Brain pericyte (primary cell): ENCODE results near the gene RELL1.

ENCODE experiments used
- DNase-seq: peaks from one replicate; pipeline ENCODE4 v3.0.0-alpha.2; 2012; ENCODE audit warnings: low read depth, low spot score

The RELL1 gene

DNA sequence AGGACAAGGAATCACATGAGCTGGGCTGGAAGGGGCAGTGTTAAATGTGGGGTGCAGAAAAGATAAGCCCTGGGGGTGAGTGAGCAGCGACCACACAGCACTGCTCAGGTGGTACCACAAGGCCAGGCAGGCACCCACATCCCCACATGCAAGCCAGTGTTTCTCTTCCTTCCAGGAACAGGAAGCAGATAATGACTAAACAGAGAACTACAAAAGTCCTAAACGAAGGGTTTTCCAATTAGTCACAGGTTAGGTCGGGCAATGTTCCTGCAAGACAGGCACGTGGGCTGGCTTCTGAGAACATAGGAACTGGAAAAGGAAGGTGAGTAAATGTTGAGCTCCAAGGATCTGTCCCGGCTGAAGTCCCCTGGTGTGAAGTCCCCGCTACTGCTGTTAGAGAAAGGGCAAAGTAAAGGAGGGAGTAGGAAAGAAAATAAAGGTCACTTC, 19.5 kb downstream of the RELL1 start:
- no peak for DNase-seq

DNA sequence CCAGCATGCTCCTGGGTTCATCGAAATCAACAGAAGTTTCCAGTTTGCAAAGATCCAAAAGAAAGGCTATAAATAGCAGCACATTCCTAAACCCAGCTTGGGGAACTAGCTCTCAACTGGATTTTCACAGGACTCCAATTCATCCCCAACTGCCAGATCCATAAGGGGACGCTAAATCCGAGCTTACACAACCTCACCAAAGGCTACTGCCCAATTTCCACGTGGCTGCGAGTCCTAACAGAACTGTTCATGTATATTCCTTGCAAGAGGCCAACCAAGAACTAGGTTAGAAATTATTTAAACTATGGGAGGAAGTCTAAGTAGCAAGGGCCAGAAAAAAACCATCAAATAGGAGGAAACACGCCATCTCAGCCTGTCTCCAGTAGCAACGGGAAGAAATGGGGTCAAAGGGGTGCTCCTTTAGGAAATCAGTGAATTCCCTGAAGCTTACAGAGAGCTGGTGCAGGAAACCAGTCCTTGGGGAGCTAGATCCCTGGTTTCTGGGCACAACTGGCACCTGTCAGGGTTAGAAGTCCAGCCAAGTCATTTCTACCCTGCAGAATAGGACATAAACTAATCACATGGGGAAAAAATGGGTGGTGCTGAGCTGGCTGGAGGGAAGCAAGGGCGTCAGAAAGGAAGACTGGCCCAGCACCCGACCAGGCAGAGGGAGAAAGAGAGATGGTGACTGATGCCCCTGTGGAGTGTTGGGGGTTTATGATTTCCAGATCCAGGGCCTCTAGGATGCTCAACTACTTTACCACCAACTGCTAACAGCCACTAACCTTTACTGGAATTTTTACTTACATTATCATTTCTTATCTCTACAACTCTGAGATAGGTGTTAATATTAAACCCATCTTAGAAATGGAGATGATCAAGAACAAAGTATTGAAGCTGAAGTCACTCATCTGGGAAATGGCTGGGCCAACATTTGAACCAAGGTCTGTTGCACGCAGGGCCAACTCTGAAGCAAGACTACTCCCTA, 20.5 kb downstream of the RELL1 start:
- DNase-seq = no peak

DNA sequence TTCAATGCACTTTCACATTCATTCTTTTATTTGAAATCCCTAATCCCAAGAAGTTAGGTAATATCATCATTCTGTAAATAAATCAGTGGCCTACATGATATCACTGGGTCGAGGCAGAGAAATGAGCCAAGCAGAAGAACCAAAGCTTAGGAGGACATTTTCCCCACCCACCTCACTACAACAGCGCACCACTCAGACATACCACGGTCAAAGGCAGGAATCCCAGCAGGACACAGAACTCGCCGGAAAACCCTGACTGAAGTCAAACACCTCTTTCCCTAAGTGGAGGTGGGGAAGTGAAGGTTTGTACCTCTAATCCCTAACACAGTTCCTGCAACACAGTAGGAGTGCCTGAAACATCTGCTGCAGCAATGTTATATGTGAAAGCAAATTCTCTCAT, 21.5 kb downstream of the RELL1 start:
- DNase-seq = no peak

DNA sequence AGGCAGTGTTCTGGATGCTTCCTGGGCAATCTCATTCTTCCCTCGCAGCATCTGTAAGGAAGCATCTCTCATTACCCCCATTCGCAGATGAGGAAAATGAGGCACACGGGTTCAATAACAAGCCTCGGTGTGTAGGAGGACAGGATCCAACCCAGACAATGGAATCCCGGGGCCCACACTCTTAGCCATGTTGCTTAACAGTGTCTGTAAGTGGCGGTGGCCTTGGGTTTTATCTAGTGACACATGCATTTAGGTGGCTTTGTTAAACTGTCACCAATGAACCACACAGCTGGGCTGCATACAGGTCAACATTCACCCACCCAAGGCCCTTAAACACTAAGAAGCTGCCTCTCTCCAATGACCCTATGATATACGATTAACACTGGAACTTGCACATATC, 22.6 kb downstream of the RELL1 start:
- DNase-seq = no peak

DNA sequence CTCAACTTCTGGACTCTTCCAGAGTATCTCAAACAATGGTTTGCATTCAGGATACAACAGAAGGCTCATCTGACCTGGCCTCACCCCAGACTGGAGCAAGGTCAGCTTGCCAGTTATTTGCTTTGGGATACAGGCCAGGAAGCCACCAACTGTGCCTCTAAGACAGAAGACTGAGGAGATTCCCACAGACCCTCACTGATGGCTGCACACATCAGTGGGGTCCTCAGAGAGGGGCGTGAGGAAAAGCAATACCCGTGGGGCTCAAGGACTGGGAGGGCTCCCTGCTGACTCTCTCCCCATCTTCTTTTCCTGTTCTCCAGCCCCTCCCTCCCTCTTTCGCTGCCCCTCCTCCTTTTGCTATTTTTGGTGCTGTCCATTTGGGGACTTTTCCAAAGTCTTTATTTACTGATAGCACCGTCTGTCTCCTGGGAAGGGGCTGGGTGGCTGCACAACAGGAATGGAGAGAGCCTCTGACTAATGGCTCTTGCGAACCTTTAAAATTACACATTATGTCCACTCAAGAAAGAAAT, 23.2 kb downstream of the RELL1 start:
- DNase-seq = no peak

DNA sequence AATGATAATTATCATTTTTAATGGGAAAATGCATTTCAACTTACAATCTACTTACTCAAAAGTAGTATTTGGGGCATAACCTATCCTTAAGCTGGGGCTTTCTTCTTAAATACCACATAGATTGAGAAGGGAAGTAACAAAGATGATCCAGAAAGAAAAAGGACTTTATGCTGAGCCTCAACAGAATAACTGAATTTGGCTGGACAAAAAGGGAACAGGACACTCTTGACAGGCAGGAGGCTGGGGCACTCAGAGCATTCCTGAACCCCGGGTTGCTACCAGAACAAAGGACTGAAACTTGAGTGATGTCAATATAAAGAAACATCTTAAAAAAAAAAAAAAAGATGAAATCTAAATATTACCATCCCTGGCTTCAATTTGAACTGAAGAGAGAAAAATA, 23.9 kb downstream of the RELL1 start:
- no peak for DNase-seq

DNA sequence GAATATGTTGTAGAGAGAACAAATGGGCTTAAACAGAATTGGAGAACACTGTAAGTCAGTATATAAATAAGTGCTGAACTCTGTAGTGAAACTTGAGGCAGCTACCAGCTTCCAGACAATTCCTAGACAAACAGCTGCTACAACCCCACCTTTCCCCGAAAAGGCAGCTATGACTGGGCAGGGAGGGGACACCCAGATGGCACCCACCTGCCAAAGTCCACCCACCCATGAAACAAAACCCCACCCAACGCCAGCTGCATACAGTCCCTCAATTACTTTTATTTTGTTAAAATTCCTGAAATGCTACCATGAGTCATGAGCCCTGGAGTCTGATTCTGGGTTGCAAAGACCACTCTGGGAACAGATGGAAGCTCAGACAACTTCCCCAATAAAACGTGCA, 24.4 kb downstream of the RELL1 start:
- DNase-seq = no peak

DNA sequence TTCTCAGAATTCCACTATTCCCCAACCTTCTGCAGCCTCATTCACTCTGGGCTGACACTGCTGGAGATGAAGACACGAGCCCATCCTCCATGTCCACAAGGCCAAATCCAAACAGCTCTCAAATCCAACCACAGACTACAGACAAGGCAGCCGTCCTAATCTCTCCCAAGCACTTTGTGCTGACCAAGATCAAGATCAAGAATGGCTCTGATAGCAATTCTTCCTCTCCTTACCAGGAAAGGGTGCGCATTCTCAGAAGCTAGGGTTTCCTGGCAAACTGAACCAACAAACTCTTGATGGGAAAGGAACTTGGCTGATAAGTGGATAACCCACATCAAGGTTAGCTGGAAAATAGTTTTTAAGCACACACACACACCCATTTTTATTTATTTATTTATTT, 26.5 kb downstream of the RELL1 start:
- no peak for DNase-seq

DNA sequence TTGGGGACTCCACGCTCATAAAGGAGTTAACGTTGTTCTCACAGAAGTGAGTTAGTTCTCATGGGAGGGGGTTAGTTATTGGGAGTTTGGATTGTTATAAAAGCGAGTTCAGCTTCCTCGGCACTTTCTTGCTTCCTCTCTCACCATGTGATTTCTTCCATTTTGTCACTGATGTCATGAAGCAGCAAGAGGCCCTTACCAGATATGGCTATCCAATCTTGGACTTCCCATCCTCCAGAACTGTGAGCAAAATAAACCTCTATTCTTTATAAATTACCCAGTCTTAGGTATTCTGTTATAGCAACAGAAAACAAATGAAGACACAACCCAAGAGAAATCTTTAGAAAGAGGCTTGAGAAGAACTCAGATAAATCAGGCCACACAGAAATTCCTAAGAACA, 29.5 kb downstream of the RELL1 start:
- DNase-seq = no peak

DNA sequence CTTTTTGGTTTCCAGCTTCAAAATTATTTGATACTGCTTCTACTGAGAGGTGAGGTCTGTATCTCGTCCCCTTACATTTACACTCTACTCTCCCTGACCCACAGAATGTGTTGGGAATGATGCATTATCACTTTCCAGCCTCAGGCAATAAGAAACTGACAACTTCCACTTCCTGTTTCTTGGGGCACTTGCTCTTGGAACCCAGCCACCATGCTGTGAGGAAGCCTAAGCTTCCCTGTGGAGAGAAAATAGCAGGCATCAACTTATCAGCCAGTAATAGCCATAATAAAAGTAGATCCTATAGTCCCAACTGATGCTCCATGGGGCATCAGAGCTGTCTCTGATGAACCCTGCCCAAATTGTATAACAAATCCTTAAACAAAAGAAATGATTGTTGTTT, 32.6 kb downstream of the RELL1 start:
- no peak for DNase-seq

DNA sequence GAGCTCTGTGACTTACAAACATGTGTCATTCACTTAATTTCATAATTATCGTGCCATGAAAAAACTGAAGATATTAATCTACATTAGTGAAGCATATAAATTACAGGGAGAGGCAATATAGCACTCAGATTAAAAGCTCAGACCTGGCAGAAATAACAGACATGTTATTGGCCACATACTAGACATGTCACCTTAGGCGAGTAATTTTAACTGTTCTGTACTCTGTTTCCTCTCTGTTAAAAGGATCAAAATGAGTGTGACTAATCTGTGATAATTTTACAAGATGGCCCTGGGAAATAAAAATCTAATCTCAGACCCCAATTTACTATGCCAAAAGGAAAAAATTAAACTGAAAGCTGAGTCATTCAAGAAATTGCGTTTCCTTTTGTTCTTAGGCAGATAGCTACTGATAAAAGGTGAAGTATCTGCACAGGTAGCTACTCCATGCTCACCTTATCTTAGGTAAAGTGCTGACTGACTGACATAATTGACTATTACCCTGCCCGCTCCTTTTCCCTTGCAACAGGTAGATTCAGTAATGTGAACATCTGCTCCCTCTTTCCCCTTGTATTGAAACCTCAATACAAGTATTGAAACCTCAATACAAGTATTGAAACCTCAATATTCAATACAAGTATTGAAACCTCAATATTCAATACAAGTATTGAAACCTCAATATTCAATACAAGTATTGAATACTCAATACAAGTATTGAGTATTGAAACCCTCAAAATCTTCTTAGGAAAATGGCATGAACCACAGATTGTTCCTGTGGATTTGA, 33.2 kb downstream of the RELL1 start:
- DNase-seq = no peak

DNA sequence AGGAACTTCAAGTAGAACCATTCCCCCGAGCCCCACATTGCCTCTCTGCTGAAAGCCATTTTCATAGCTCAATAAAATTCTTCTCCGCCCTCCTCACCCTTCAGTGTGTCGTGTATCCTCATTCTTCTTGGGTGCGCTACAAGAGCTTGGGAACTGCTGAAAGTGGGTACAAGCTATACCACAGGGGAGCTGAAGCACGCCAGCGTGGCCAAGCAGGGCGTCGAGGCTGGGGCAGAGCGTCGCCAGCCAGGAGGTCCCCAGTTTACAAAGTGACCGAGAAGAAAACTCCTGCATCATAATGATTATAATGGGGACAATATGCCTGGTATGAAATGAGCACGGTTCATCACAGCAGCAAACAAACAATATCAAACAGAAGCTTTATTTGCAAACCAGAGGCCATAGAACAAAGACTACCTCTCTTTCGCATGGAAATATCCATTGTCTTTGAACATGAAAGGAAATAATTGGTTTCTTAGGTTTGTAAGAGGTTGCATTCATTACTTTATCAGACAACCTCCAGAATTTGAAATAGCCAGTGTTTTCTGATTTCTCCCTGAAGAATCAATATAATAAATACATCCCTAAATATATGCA, 34.3 kb downstream of the RELL1 start:
- no peak for DNase-seq

DNA sequence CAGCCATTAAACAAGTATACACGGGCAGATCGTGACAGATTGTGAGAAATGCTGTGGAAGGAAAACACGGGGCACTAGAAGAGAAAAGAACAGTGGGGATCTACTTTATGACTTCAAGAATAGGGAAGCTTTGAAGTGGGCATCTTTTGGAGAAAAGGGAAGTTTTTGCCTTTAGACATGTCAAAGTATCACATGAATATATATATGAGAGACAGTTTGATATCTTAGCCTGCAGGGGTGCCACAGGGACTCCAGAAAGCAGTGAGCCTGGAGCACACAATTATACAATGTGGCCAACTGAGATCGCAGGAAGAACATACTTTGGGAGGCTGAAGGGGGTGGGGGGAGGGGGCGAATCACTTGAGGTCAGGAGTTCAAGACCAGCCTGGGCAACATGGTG, 35.7 kb downstream of the RELL1 start:
- no peak for DNase-seq

DNA sequence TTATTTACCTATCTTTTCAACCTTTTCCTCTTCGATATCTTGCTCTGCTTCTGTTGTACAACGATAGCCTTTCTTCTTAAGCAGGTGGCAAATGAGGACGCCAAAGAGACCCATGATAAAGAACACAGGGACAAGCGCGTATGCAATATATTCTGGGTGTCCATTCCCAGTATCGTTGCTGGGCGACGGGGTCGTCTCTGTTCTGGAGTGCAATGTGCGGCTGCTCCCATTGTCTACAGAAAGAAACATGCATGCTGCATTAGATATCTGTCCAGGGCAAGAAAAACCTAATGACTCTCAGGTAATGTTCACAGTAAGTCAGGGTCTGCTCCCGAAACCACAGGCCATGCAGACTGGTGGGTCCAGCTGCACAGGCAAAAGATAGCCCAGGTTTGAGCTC, 36.9 kb downstream of the RELL1 start:
- DNase-seq = no peak

DNA sequence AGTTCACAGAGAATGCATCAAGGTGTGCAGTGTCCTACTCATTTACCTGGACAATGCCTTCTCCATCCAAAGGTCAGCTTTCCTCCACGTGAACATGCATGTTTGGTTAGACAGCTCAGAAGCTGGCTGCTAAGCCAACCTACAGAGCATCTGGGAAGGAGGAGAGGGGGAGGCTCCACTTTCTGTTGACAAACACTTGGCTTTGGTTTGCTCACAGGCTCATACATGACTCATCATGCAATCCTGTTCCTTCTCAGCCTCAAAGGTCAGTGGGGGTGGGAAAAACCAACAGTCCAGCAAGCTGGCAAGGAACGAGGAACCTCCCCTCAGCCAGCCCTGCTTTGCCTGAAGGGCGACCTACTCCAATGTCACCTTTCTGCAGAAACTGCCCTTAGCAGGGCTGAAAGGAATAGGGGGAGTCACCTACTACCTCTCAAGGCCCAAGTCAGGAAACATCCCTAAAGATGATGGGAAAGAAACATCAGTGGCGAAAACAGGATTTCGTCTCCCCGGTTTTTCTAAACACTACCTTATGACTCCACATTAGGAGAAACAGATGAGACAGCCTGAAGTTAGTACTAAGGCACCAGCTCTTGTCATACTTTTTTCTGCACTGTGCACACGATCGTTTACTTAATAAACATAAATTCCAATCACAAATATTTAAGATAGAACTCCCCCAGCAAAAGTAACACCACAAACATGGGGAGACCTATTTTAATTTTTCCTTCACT, 37.9 kb downstream of the RELL1 start:
- peak; percentile 86 for DNase-seq

DNA sequence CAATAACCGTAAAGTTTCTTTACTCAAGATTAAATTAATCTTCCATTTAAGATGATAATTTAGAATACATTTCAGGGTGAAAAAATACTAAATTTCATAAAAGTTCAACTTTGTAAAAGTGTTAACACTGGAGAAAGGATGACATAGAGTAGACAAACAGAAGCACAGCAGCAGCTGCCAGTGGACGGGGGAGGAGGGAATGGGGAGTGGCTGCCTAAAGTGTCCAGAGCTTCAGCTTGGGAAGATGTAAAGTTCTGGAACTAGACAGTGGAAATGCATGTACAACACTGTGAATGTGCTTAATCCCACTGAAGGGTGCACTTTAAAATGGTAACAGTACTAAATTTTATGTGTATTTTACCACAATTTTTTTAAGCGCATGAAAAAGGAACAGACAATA, 39.9 kb downstream of the RELL1 start:
- DNase-seq = no peak

DNA sequence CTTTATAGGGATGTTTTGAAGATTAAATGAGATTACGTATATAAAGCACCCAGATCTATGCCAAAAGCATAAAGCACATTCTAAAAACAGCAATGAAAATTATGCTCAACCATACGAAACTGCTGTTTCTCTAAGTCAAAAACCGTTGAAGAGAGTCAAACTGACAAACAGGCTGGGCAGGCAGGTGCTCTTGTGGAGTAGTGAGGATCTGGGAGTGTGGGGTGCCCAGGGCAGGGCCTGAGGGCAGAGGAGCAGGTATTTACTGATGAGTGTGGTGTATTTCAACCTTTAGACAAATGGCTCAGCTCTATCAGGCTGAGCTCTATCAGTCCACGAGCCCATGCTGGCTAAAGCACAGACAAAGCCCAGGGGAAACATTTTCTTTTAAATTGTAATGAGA, 40.4 kb downstream of the RELL1 start:
- no peak for DNase-seq

DNA sequence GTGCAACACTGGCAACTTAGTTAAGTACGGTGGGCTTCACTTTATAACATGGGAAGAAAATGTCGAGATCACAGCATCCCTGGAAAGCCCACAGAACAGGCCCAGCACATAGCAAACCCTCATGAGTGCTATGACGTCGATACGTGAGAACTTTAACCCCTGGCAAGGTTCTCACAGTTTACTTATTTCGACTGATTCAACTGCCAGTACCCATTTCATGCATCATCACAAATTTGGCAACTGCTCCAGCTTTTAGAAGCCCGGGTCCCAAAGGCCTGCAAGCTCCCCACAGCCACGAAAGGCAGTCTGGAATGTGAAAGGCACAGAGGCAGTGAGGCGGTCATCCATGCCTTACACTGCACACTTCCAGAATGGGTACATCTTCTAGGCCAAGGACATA, 41.2 kb downstream of the RELL1 start:
- no peak for DNase-seq

DNA sequence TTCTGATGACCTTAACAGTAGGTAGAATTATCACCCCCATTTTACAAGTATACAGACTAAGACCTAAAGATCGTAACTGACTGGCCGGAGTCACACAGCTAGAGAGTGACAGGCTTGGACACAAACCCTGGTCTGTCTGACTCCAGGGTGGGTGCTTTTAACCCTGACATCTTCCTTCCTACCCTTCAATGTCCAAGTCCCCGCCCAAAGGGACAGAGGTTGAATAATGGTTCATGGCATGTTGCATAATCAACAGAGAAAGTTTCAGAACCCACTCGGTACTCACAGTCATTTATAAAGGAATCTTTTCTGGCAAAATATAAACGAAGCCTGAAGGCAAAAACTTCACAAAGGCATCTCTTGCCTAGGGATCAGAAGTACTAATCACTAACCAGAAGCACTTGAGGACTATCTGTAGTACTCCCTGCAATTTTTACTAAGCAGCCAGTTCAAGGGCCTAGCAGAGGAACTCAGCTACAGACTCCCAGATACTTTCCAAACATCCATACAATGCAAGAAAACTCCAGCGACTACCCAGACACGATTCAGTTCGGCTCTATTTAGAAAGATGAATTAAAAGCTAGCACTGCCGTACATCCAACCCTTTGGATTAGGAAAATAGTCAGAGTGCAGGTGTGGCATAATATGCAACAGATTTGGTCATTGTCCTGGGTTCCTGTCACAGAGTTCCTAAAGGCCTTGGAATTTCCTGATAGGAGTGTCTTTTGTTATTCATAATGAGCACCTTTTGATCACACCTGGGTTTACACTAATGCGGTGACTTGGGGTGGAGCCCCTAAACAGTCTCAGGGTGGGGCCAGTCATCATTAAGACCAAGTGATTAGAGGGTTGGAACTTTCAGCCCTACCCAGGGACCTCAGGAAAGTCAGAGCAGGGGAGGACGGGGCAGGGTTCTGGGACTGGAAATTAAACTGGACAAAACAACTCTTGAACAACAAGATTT, 44.0 kb downstream of the RELL1 start:
- no peak for DNase-seq

DNA sequence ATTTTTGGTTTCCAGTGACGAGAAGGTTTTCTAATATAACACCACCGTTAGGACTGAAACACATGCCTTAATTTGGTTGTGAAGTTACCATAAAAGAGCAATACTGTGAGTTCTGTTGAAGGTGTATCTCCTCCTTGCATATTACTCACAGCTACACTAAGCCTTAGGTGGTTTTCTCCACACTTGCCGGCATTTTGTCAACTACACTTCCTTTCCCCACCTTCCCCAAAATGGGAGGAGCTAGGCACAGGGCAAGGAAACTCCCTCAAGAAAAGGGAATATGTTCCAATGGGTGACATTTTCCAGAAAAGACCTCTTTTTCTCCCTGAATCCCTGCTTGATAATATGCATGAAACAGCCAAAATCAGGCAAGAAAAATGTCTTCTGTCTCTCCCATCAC, 44.8 kb downstream of the RELL1 start:
- no peak for DNase-seq
